Neural progenitor cell (in vitro differentiated cells): ENCODE measurements around the gene SLC26A8.

Experiments
- CTCF ChIP-seq: fragments of 200-600 bp; sonication (generic); IDR thresholded peaks from 2 replicates; pipeline ENCODE4 v1.5.1; 2017; ENCODE audit warnings: antibody characterized with exemption, mild to moderate bottlenecking
- EZH2 ChIP-seq: fragments of 200-600 bp; sonication (generic); IDR thresholded peaks from 2 replicates; pipeline ENCODE4 v1.6.1; 2017; ENCODE audit warnings: antibody characterized with exemption, mild to moderate bottlenecking, moderate library complexity

DNA sequence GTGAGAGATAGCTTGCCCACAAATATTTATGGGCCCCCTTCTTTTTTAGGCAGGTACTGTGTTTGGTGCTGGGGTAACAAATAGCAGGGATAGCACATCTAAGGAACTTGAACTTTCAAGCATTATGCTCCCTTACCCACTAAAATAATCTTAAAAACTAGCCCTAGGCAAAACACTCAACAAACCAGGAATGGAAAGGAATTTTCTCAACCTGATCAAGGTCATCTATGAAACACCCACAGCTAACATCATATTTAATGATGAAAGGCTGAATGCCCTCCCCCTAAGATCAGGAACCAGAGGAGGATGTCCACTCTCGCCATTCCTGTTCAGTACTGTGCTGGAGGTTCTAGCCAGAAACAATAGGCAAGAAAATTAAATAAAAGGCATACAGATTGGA lies 94.8 kb downstream of the SLC26A8 start:
- TF ChIP-seq CTCF (no peak), EZH2 (no peak)
